WTC11 (cell line): Measurements from ENCODE around the gene MSH3. TPM values are rescaled to one million over a fixed set of nuclear protein-coding genes. Genes with fewer than 3 reads are reported as not detected.

Experiments used
- ATAC-seq: fragments of 200-7000 bp; cut with Tn5 transposase; 2 replicates; pipeline ENCODE4 v1.10.0; 2021; ENCODE audit warnings: mild to moderate bottlenecking, moderate library complexity
- CTCF ChIA-PET: fragments of 300-600 bp; sonication (Branson Sonifier 250); formaldehyde crosslinking; loops from one replicate; lab custom pipeline; 2021; ENCODE audit warnings: antibody characterized with exemption; lab: Charles Lee
- POLR2A ChIA-PET: fragments of 350-600 bp; sonication (Branson Sonifier 250); formaldehyde crosslinking; loops from one replicate; lab custom pipeline; 2021; ENCODE audit warnings: antibody characterized with exemption; lab: Charles Lee
- DNase-seq: peaks from one replicate; pipeline ENCODE4 v3.0.0; 2021; ENCODE audit warnings: low spot score
- H3K27ac Mint-ChIP-seq: 2 replicates; pipeline ENCODE4 v1.8.0; 2021; ENCODE audit warnings: mixed read lengths
- H3K27me3 Mint-ChIP-seq: 2 replicates; pipeline ENCODE4 v1.8.0; 2021; ENCODE audit warnings: low read depth, mild to moderate bottlenecking, moderate library complexity, mixed read lengths
- H3K36me3 Mint-ChIP-seq: 2 replicates; pipeline ENCODE4 v1.8.0; 2021; ENCODE audit warnings: mixed read lengths
- H3K4me1 Mint-ChIP-seq: 2 replicates; pipeline ENCODE4 v1.8.0; 2022; ENCODE audit warnings: mixed read lengths
- H3K4me3 Mint-ChIP-seq: 2 replicates; pipeline ENCODE4 v1.8.0; 2021; ENCODE audit warnings: mild to moderate bottlenecking, moderate library complexity, mixed read lengths
- H3K9me3 Mint-ChIP-seq: 2 replicates; pipeline ENCODE4 v1.8.0; 2021; ENCODE audit warnings: mixed read lengths
- ATF1 ChIP-seq: sonication (generic); formaldehyde crosslinking; IDR thresholded peaks from 2 replicates; pipeline ENCODE4 v1.8.1; 2023; ENCODE audit warnings: mild to moderate bottlenecking, moderate library complexity, missing genetic modification reagents
- CREB1 ChIP-seq: sonication (generic); formaldehyde crosslinking; IDR thresholded peaks from 2 replicates; pipeline ENCODE4 v1.8.0; 2023; ENCODE audit warnings: mild to moderate bottlenecking, missing genetic modification reagents
- EMX1 ChIP-seq: fragments of 250-450 bp; sonication (Bioruptor Pico); IDR thresholded peaks from 2 replicates; pipeline ENCODE4 v1.8.0; 2021; ENCODE audit warnings: mild to moderate bottlenecking
- ESRRA ChIP-seq: sonication (generic); formaldehyde crosslinking; IDR thresholded peaks from 2 replicates; pipeline ENCODE4 v1.8.1; 2022; ENCODE audit warnings: mild to moderate bottlenecking, missing genetic modification reagents, borderline replicate concordance
- FOXJ3 ChIP-seq: sonication (generic); formaldehyde crosslinking; IDR thresholded peaks from 2 replicates; pipeline ENCODE4 v1.9.0; 2021; ENCODE audit warnings: missing genetic modification reagents, mild to moderate bottlenecking, borderline replicate concordance
- FOXK1 ChIP-seq: sonication (generic); formaldehyde crosslinking; IDR thresholded peaks from 2 replicates; pipeline ENCODE4 v1.8.0; 2022; ENCODE audit warnings: mild to moderate bottlenecking, moderate library complexity, missing genetic modification reagents
- FOXP1 ChIP-seq: sonication (generic); formaldehyde crosslinking; IDR thresholded peaks from 2 replicates; pipeline ENCODE4 v1.8.0; 2022; ENCODE audit warnings: missing genetic modification reagents, mild to moderate bottlenecking, moderate library complexity, borderline replicate concordance
- HMGA2 ChIP-seq: fragments of 250-450 bp; sonication (Bioruptor Pico); IDR thresholded peaks from 2 replicates; pipeline ENCODE4 v1.4.0; 2021; ENCODE audit warnings: mild to moderate bottlenecking, moderate library complexity
- KAT7 ChIP-seq: sonication (generic); formaldehyde crosslinking; IDR thresholded peaks from 2 replicates; pipeline ENCODE4 v1.8.1; 2023; ENCODE audit warnings: missing genetic modification reagents, mild to moderate bottlenecking, borderline replicate concordance
- MYBL2 ChIP-seq: sonication (generic); formaldehyde crosslinking; IDR thresholded peaks from 2 replicates; pipeline ENCODE4 v1.8.1; 2023; ENCODE audit warnings: mild to moderate bottlenecking, moderate library complexity, missing genetic modification reagents
- NR1H2 ChIP-seq: sonication (generic); formaldehyde crosslinking; IDR thresholded peaks from 2 replicates; pipeline ENCODE4 v1.9.0; 2021; ENCODE audit warnings: mild to moderate bottlenecking, moderate library complexity, missing genetic modification reagents
- RELA ChIP-seq: sonication (generic); formaldehyde crosslinking; IDR thresholded peaks from 2 replicates; pipeline ENCODE4 v1.8.1; 2022; ENCODE audit warnings: missing genetic modification reagents, mild to moderate bottlenecking, borderline replicate concordance
- SMAD4 ChIP-seq: sonication (generic); formaldehyde crosslinking; IDR thresholded peaks from 2 replicates; pipeline ENCODE4 v1.8.0; 2022; ENCODE audit warnings: mild to moderate bottlenecking, missing genetic modification reagents
- SOX15 ChIP-seq: fragments of 250-450 bp; sonication (Bioruptor Pico); IDR thresholded peaks from 2 replicates; pipeline ENCODE4 v1.9.0; 2021; ENCODE audit warnings: mild to moderate bottlenecking
- TEAD1 ChIP-seq: sonication (generic); formaldehyde crosslinking; IDR thresholded peaks from 2 replicates; pipeline ENCODE4 v1.8.0; 2022; ENCODE audit warnings: mild to moderate bottlenecking, missing genetic modification reagents
- TP53 ChIP-seq: sonication (generic); formaldehyde crosslinking; IDR thresholded peaks from 2 replicates; pipeline ENCODE4 v1.8.1; 2023; ENCODE audit warnings: mild to moderate bottlenecking, missing genetic modification reagents
- total RNA-seq: library from RNA; stranded (reverse); gene quantifications from 3 replicates; pipeline ENCODE4 v1.2.3, GENCODE V29; 2021
- TF ChIP-seq, protein P1 (sequence below): sonication (generic); formaldehyde crosslinking; IDR thresholded peaks from 2 replicates; pipeline ENCODE4 v1.8.0; 2022; ENCODE audit warnings: mild to moderate bottlenecking, missing genetic modification reagents
- TF ChIP-seq, protein P2 (sequence below): sonication (generic); formaldehyde crosslinking; IDR thresholded peaks from 2 replicates; pipeline ENCODE4 v1.8.0; 2023; ENCODE audit warnings: mild to moderate bottlenecking, missing genetic modification reagents
- TF ChIP-seq, protein P3 (sequence below): fragments of 250-450 bp; sonication (Bioruptor Pico); conservative IDR thresholded peaks from 2 replicates; pipeline ENCODE4 v1.9.0; 2021; ENCODE audit warnings: mild to moderate bottlenecking
- TF ChIP-seq, protein P4 (sequence below): sonication (generic); formaldehyde crosslinking; IDR thresholded peaks from 2 replicates; pipeline ENCODE4 v1.8.1; 2022; ENCODE audit warnings: mild to moderate bottlenecking, missing genetic modification reagents, moderate library complexity, borderline replicate concordance
- TF ChIP-seq, protein P5 (sequence below): sonication (generic); formaldehyde crosslinking; IDR thresholded peaks from 2 replicates; pipeline ENCODE4 v1.8.0; 2023; ENCODE audit warnings: missing genetic modification reagents, mild to moderate bottlenecking, borderline replicate concordance
- TF ChIP-seq, protein P6 (sequence below): sonication (generic); formaldehyde crosslinking; IDR thresholded peaks from 2 replicates; pipeline ENCODE4 v1.8.1; 2023; ENCODE audit warnings: mild to moderate bottlenecking, moderate library complexity, missing genetic modification reagents
- TF ChIP-seq, protein P7 (sequence below): sonication (generic); formaldehyde crosslinking; IDR thresholded peaks from 2 replicates; pipeline ENCODE4 v1.8.1; 2022; ENCODE audit warnings: mild to moderate bottlenecking, moderate library complexity, missing genetic modification reagents

The MSH3 gene
- total RNA-seq, 1 experiment from 2014 or later, result 14.6 TPM

DNA sequence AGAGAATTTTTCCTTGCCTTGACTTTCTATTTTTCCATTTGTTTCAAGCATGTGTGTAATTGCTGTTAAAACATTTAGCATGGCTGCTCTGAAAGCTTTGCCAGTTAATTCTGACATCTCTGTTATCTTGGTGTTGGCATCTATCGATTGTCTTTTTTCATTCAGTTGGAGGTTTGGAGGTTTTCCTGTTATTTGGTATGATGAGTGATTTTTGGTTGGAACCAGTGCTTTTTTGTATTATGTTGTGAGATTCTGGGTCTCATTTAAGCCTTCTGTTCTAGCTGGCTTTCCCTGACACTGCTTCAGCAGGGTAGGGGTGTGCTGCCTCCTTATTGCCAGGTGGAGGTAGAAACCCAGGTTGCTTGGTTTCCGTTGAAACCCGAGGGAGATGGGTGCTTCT lies 41.2 kb downstream of the MSH3 start:
- ATAC-seq, result no peak
- Mint-ChIP-seq H3K27me3 (no peaks in the 10 kb centered on the region), H3K9me3 (no peaks in the 10 kb centered on the region), H3K36me3 (no peaks in the 10 kb centered on the region; the same call in 1 of the 2 replicates), H3K4me3 (no peak overlapping the region), H3K4me1 (peaks cover 6% of the 10 kb centered on the region), H3K27ac (no peak overlapping the region)
- DNase-seq, result no peak
- CTCF ChIA-PET, result interaction anchor here (0.7 kb wide), 1 partner anchor 16 kb away, joined by 3 read pairs; no protein-coding TSS in a partner anchor
- TF ChIP-seq, protein P1, sequence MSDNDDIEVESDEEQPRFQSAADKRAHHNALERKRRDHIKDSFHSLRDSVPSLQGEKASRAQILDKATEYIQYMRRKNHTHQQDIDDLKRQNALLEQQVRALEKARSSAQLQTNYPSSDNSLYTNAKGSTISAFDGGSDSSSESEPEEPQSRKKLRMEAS, result no peak
- TF ChIP-seq, protein P2, sequence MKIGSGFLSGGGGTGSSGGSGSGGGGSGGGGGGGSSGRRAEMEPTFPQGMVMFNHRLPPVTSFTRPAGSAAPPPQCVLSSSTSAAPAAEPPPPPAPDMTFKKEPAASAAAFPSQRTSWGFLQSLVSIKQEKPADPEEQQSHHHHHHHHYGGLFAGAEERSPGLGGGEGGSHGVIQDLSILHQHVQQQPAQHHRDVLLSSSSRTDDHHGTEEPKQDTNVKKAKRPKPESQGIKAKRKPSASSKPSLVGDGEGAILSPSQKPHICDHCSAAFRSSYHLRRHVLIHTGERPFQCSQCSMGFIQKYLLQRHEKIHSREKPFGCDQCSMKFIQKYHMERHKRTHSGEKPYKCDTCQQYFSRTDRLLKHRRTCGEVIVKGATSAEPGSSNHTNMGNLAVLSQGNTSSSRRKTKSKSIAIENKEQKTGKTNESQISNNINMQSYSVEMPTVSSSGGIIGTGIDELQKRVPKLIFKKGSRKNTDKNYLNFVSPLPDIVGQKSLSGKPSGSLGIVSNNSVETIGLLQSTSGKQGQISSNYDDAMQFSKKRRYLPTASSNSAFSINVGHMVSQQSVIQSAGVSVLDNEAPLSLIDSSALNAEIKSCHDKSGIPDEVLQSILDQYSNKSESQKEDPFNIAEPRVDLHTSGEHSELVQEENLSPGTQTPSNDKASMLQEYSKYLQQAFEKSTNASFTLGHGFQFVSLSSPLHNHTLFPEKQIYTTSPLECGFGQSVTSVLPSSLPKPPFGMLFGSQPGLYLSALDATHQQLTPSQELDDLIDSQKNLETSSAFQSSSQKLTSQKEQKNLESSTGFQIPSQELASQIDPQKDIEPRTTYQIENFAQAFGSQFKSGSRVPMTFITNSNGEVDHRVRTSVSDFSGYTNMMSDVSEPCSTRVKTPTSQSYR (CRISPR knock-in tag), result no peak
- TF ChIP-seq KAT7 (CRISPR knock-in tag), result no peak
- TF ChIP-seq CREB1, result no peak
- no peak for TF ChIP-seq EMX1
- no peak for TF ChIP-seq HMGA2 (CRISPR knock-in tag)
- no peak for TF ChIP-seq FOXJ3 (CRISPR knock-in tag)
- TF ChIP-seq ESRRA, result no peak
- TF ChIP-seq, all 79 proteins: peak for 0
- POLR2A ChIA-PET, result no interaction called here

DNA sequence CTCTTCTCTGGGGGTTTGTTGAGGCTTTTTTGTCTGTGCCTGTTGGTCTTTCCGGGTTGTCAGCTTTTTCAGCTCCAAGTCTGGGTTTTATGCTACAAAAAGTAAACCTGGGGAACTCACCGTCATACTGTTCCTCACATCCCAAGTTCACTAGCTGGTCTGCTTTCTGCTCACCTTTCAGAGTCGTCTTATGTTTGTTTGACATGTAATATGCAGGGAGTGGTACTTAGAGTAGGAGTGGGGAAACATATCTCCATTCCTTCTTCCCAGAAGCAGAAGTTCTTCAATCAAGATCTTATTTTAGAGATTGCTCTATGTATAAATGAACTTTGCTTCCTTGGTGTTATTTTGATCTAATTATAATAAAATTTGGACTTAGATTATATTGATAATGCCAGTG lies 42.0 kb downstream of the MSH3 start:
- Mint-ChIP-seq H3K4me1 (peaks cover 9% of the 10 kb centered on the region), H3K36me3 (no peaks in the 10 kb centered on the region; the same call in 1 of the 2 replicates)
- DNase-seq (no peak), ATAC-seq (no peak)
- CTCF ChIA-PET, result no interaction called here
- TF ChIP-seq, protein P3, sequence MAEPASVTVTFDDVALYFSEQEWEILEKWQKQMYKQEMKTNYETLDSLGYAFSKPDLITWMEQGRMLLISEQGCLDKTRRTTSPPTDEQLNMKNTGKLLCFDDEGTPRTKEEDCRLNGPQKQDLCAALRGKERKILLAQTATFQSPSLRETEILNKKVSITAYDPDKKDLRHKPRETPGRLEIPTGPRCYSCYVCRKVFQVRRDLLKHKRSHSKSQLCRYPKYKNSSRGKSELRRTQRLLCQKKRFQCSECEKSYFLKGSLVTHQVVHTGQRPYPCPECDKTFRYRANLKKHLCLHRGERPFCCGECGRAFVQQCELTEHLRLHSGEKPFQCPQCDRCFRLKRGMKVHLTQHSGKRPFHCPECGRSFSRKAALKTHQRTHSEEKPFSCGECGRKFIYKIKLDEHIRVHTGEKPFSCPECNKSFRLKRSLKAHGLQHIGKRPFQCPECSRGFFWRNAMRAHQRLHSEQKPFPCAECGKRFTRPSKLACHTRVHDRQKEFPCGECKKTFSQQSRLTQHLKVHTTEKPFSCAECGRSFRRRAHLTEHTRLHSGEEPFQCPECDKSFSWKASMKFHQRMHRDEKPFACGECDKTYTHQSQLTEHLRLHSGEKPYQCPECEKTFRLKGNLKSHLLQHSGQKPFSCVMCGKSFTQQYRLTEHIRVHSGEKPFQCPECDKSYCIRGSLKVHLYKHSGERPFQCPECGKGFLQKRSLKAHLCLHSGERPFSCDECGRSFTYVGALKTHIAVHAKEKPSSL (CRISPR knock-in tag), result no peak
- TF ChIP-seq TP53 (no peak), NR1H2 (CRISPR knock-in tag) (no peak), TEAD1 (CRISPR knock-in tag) (no peak), HMGA2 (CRISPR knock-in tag) (no peak), RELA (CRISPR knock-in tag) (no peak), FOXP1 (CRISPR knock-in tag) (no peak), KAT7 (CRISPR knock-in tag) (no peak), SOX15 (CRISPR knock-in tag) (no peak), MYBL2 (no peak), ATF1 (CRISPR knock-in tag) (no peak), SMAD4 (CRISPR knock-in tag) (no peak), FOXK1 (CRISPR knock-in tag) (no peak)
- TF ChIP-seq, protein P4, sequence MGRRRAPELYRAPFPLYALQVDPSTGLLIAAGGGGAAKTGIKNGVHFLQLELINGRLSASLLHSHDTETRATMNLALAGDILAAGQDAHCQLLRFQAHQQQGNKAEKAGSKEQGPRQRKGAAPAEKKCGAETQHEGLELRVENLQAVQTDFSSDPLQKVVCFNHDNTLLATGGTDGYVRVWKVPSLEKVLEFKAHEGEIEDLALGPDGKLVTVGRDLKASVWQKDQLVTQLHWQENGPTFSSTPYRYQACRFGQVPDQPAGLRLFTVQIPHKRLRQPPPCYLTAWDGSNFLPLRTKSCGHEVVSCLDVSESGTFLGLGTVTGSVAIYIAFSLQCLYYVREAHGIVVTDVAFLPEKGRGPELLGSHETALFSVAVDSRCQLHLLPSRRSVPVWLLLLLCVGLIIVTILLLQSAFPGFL (CRISPR knock-in tag), result no peak
- TF ChIP-seq, protein P5, sequence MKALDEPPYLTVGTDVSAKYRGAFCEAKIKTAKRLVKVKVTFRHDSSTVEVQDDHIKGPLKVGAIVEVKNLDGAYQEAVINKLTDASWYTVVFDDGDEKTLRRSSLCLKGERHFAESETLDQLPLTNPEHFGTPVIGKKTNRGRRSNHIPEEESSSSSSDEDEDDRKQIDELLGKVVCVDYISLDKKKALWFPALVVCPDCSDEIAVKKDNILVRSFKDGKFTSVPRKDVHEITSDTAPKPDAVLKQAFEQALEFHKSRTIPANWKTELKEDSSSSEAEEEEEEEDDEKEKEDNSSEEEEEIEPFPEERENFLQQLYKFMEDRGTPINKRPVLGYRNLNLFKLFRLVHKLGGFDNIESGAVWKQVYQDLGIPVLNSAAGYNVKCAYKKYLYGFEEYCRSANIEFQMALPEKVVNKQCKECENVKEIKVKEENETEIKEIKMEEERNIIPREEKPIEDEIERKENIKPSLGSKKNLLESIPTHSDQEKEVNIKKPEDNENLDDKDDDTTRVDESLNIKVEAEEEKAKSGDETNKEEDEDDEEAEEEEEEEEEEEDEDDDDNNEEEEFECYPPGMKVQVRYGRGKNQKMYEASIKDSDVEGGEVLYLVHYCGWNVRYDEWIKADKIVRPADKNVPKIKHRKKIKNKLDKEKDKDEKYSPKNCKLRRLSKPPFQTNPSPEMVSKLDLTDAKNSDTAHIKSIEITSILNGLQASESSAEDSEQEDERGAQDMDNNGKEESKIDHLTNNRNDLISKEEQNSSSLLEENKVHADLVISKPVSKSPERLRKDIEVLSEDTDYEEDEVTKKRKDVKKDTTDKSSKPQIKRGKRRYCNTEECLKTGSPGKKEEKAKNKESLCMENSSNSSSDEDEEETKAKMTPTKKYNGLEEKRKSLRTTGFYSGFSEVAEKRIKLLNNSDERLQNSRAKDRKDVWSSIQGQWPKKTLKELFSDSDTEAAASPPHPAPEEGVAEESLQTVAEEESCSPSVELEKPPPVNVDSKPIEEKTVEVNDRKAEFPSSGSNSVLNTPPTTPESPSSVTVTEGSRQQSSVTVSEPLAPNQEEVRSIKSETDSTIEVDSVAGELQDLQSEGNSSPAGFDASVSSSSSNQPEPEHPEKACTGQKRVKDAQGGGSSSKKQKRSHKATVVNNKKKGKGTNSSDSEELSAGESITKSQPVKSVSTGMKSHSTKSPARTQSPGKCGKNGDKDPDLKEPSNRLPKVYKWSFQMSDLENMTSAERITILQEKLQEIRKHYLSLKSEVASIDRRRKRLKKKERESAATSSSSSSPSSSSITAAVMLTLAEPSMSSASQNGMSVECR (CRISPR knock-in tag), result no peak
- TF ChIP-seq, protein P6, sequence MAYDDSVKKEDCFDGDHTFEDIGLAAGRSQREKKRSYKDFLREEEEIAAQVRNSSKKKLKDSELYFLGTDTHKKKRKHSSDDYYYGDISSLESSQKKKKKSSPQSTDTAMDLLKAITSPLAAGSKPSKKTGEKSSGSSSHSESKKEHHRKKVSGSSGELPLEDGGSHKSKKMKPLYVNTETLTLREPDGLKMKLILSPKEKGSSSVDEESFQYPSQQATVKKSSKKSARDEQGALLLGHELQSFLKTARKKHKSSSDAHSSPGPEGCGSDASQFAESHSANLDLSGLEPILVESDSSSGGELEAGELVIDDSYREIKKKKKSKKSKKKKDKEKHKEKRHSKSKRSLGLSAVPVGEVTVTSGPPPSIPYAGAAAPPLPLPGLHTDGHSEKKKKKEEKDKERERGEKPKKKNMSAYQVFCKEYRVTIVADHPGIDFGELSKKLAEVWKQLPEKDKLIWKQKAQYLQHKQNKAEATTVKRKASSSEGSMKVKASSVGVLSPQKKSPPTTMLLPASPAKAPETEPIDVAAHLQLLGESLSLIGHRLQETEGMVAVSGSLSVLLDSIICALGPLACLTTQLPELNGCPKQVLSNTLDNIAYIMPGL (CRISPR knock-in tag), result no peak
- TF ChIP-seq, protein P7, sequence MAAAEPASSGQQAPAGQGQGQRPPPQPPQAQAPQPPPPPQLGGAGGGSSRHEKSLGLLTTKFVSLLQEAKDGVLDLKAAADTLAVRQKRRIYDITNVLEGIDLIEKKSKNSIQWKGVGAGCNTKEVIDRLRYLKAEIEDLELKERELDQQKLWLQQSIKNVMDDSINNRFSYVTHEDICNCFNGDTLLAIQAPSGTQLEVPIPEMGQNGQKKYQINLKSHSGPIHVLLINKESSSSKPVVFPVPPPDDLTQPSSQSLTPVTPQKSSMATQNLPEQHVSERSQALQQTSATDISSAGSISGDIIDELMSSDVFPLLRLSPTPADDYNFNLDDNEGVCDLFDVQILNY (CRISPR knock-in tag), result no peak
- TF ChIP-seq, all 79 proteins: peak for 0
- no peak overlapping the region for H3K27ac Mint-ChIP-seq
- H3K9me3 Mint-ChIP-seq, result no peaks in the 10 kb centered on the region
- no peak overlapping the region for H3K4me3 Mint-ChIP-seq
- H3K27me3 Mint-ChIP-seq, result no peaks in the 10 kb centered on the region
- POLR2A ChIA-PET, result no interaction called here
